Activated CD4-positive, alpha-beta T cell treated with anti-CD3 and anti-CD28 coated beads, Interleukin-2, amount 10 ng/mL, durations not matched to agents 7 days and 5 days (primary cell): ENCODE data around the gene DISC1. TPM values are rescaled to one million over a fixed set of nuclear protein-coding genes. Genes with fewer than 3 reads are reported as not detected.
"Not testable (repeated sequence)": the region's sequence is repeated elsewhere in the genome, so short reads cannot be mapped to it uniquely, and the experiment has no call there.

ENCODE experiments used
- CTCF ChIA-PET: fragments of 350-600 bp; sonication (Branson Sonifier 250); formaldehyde crosslinking; loops from one replicate; lab custom pipeline; 2021; ENCODE audit warnings: antibody characterized with exemption; lab: Charles Lee
- POLR2A ChIA-PET: fragments of 350-600 bp; sonication (Branson Sonifier 250); formaldehyde crosslinking; loops from one replicate; lab custom pipeline; 2021; ENCODE audit warnings: antibody characterized with exemption; lab: Charles Lee
- DNase-seq: peaks from one replicate; pipeline ENCODE4 v3.0.0-alpha.2; 2020
- H3K27ac Mint-ChIP-seq: one replicate; pipeline ENCODE4 v1.8.0; 2021; ENCODE audit warnings: mild to moderate bottlenecking, moderate library complexity, mixed read lengths
- H3K27me3 Mint-ChIP-seq: one replicate; pipeline ENCODE4 v1.8.0; 2021; ENCODE audit warnings: mixed read lengths
- H3K36me3 Mint-ChIP-seq: one replicate; pipeline ENCODE4 v1.8.0; 2021; ENCODE audit warnings: low read depth, mixed read lengths
- H3K4me1 Mint-ChIP-seq: one replicate; pipeline ENCODE4 v1.8.0; 2021; ENCODE audit warnings: mixed read lengths
- H3K4me3 Mint-ChIP-seq: one replicate; pipeline ENCODE4 v1.8.0; 2021; ENCODE audit warnings: mild to moderate bottlenecking, moderate library complexity, mixed read lengths
- H3K9me3 Mint-ChIP-seq: one replicate; pipeline ENCODE4 v1.8.0; 2021; ENCODE audit warnings: mixed read lengths
- total RNA-seq, 2 experiments: library from RNA; stranded (reverse); gene quantifications; one replicate each; pipeline ENCODE4 v1.2.3, GENCODE V29; 2021

DISC1 gene
- total RNA-seq, 2 experiments from 2014 or later: 13.3 to 17.0 TPM

- H3K4me1 Mint-ChIP-seq: no peaks in the 10 kb centered on the region
- DNase-seq: no peak
- ChIA-PET POLR2A (no interaction called here), CTCF (interaction anchor here (1.0 to 1.5 kb wide), 3 partner anchors 10 to 49 kb away, joined by 3 to 4 read pairs (median 3); no protein-coding TSS in a partner anchor)
- peaks cover 9% of the 10 kb centered on the region for H3K36me3 Mint-ChIP-seq
- no peak overlapping the region for H3K4me3 Mint-ChIP-seq
- no peaks in the 10 kb centered on the region for H3K9me3 Mint-ChIP-seq
- H3K27ac Mint-ChIP-seq: no peak overlapping the region
- H3K27me3 Mint-ChIP-seq: no peaks in the 10 kb centered on the region
Observed at GRCh38 chr1:231767471-231767870, 140.9 kb downstream of the DISC1 start.

- no peak overlapping the region for H3K27ac Mint-ChIP-seq
- no peak overlapping the region for H3K4me3 Mint-ChIP-seq
- ChIA-PET CTCF (interaction anchor here (1.3 kb wide), 1 partner anchor 11 kb away, joined by 4 read pairs; no protein-coding TSS in a partner anchor), POLR2A (no interaction called here)
- H3K9me3 Mint-ChIP-seq: no peaks in the 10 kb centered on the region
- H3K27me3 Mint-ChIP-seq: no peaks in the 10 kb centered on the region
- H3K4me1 Mint-ChIP-seq: no peaks in the 10 kb centered on the region
- DNase-seq: no peak
- H3K36me3 Mint-ChIP-seq: peaks cover 9% of the 10 kb centered on the region
Observed at GRCh38 chr1:231768416-231768815, 141.8 kb downstream of the DISC1 start.

GRCh38 chr1:231770506-231771175 lies 144.1 kb downstream of the DISC1 start:
- POLR2A ChIA-PET: no interaction called here
- Mint-ChIP-seq H3K4me1 (no peaks in the 10 kb centered on the region), H3K27ac (no peak overlapping the region), H3K27me3 (no peaks in the 10 kb centered on the region), H3K36me3 (peaks cover 12% of the 10 kb centered on the region), H3K9me3 (no peaks in the 10 kb centered on the region), H3K4me3 (no peak overlapping the region)
- DNase-seq: no peak
- CTCF ChIA-PET: no interaction called here

GRCh38 chr1:231774719-231775335 lies 148.2 kb downstream of the DISC1 start:
- no peaks in the 10 kb centered on the region for H3K4me1 Mint-ChIP-seq
- ChIA-PET CTCF (interaction anchor here (1.3 kb wide), 1 partner anchor 18 kb away, joined by 3 read pairs; no protein-coding TSS in a partner anchor), POLR2A (no interaction called here)
- H3K4me3 Mint-ChIP-seq: no peak overlapping the region
- DNase-seq: no peak
- no peak overlapping the region for H3K27ac Mint-ChIP-seq
- H3K36me3 Mint-ChIP-seq: peaks cover 8% of the 10 kb centered on the region
- no peaks in the 10 kb centered on the region for H3K27me3 Mint-ChIP-seq
- H3K9me3 Mint-ChIP-seq: no peaks in the 10 kb centered on the region

GRCh38 chr1:231776010-231776756 lies 149.6 kb downstream of the DISC1 start:
- no peaks in the 10 kb centered on the region for H3K4me1 Mint-ChIP-seq
- H3K4me3 Mint-ChIP-seq: no peak overlapping the region
- H3K27ac Mint-ChIP-seq: no peak overlapping the region
- ChIA-PET POLR2A (no interaction called here), CTCF (no interaction called here)
- no peaks in the 10 kb centered on the region for H3K9me3 Mint-ChIP-seq
- no peaks in the 10 kb centered on the region for H3K27me3 Mint-ChIP-seq
- peaks cover 6% of the 10 kb centered on the region for H3K36me3 Mint-ChIP-seq
- no peak for DNase-seq

- H3K27me3 Mint-ChIP-seq: no peaks in the 10 kb centered on the region
- CTCF ChIA-PET: no interaction called here
- H3K9me3 Mint-ChIP-seq: no peaks in the 10 kb centered on the region
- POLR2A ChIA-PET: no interaction called here
- H3K36me3 Mint-ChIP-seq: peaks cover 3% of the 10 kb centered on the region
- no peaks in the 10 kb centered on the region for H3K4me1 Mint-ChIP-seq
- no peak overlapping the region for H3K4me3 Mint-ChIP-seq
- DNase-seq: no peak
- H3K27ac Mint-ChIP-seq: no peak overlapping the region
Observed at GRCh38 chr1:231776757-231777062, 150.1 kb downstream of the DISC1 start.

GRCh38 chr1:231778009-231778719 lies 151.6 kb downstream of the DISC1 start:
- POLR2A ChIA-PET: no interaction called here
- DNase-seq: no peak
- CTCF ChIA-PET: no interaction called here
- Mint-ChIP-seq H3K36me3 (peaks cover 3% of the 10 kb centered on the region), H3K4me1 (no peaks in the 10 kb centered on the region), H3K27ac (no peak overlapping the region), H3K4me3 (no peak overlapping the region), H3K9me3 (no peaks in the 10 kb centered on the region), H3K27me3 (no peaks in the 10 kb centered on the region)

- Mint-ChIP-seq H3K4me1 (no peaks in the 10 kb centered on the region), H3K4me3 (no peak overlapping the region), H3K9me3 (no peaks in the 10 kb centered on the region), H3K36me3 (peaks cover 1% of the 10 kb centered on the region), H3K27me3 (no peaks in the 10 kb centered on the region), H3K27ac (no peak overlapping the region)
- ChIA-PET POLR2A (no interaction called here), CTCF (no interaction called here)
- DNase-seq: no peak
Observed at GRCh38 chr1:231779081-231779480, 152.5 kb downstream of the DISC1 start.

- ChIA-PET POLR2A (no interaction called here), CTCF (interaction anchor here (1.4 kb wide), 1 partner anchor 9 kb away, joined by 5 read pairs; no protein-coding TSS in a partner anchor)
- H3K27me3 Mint-ChIP-seq: no peaks in the 10 kb centered on the region
- no peaks in the 10 kb centered on the region for H3K4me1 Mint-ChIP-seq
- H3K36me3 Mint-ChIP-seq: no peaks in the 10 kb centered on the region
- no peaks in the 10 kb centered on the region for H3K9me3 Mint-ChIP-seq
- no peak overlapping the region for H3K27ac Mint-ChIP-seq
- H3K4me3 Mint-ChIP-seq: no peak overlapping the region
- DNase-seq: no peak
Observed at GRCh38 chr1:231781892-231782291, 155.3 kb downstream of the DISC1 start.

GRCh38 chr1:231785073-231785472 lies 158.5 kb downstream of the DISC1 start:
- POLR2A ChIA-PET, H3K4me3 Mint-ChIP-seq, H3K4me1 Mint-ChIP-seq, H3K36me3 Mint-ChIP-seq, H3K27me3 Mint-ChIP-seq, H3K27ac Mint-ChIP-seq, CTCF ChIA-PET, DNase-seq, H3K9me3 Mint-ChIP-seq: not testable (repeated sequence)

- no peak for DNase-seq
- no peaks in the 10 kb centered on the region for H3K36me3 Mint-ChIP-seq
- no peaks in the 10 kb centered on the region for H3K9me3 Mint-ChIP-seq
- H3K27ac Mint-ChIP-seq: no peak overlapping the region
- no peaks in the 10 kb centered on the region for H3K27me3 Mint-ChIP-seq
- POLR2A ChIA-PET: no interaction called here
- H3K4me3 Mint-ChIP-seq: no peak overlapping the region
- H3K4me1 Mint-ChIP-seq: no peaks in the 10 kb centered on the region
- CTCF ChIA-PET: no interaction called here
Observed at GRCh38 chr1:231786126-231786525, 159.5 kb downstream of the DISC1 start.

- ChIA-PET POLR2A (no interaction called here), CTCF (no interaction called here)
- H3K27me3 Mint-ChIP-seq: no peaks in the 10 kb centered on the region
- no peaks in the 10 kb centered on the region for H3K9me3 Mint-ChIP-seq
- no peak overlapping the region for H3K4me3 Mint-ChIP-seq
- no peaks in the 10 kb centered on the region for H3K4me1 Mint-ChIP-seq
- no peaks in the 10 kb centered on the region for H3K36me3 Mint-ChIP-seq
- DNase-seq: no peak
- no peak overlapping the region for H3K27ac Mint-ChIP-seq
Observed at GRCh38 chr1:231792634-231793033, 166.0 kb downstream of the DISC1 start.

- no peaks in the 10 kb centered on the region for H3K27me3 Mint-ChIP-seq
- no peaks in the 10 kb centered on the region for H3K4me1 Mint-ChIP-seq
- ChIA-PET CTCF (no interaction called here), POLR2A (no interaction called here)
- no peaks in the 10 kb centered on the region for H3K9me3 Mint-ChIP-seq
- H3K36me3 Mint-ChIP-seq: no peaks in the 10 kb centered on the region
- no peak for DNase-seq
- H3K27ac Mint-ChIP-seq: no peak overlapping the region
- no peak overlapping the region for H3K4me3 Mint-ChIP-seq
Observed at GRCh38 chr1:231793893-231794292, 167.3 kb downstream of the DISC1 start.
